Nephron (organoid): Measurements from ENCODE around the gene SCPEP1.

Source experiments
- H3K27ac Mint-ChIP-seq, 3 experiments: 2 replicates each; pipeline ENCODE4 v1.8.0; 2020; ENCODE audit warnings: mixed read lengths in 3 of 3, mild to moderate bottlenecking in 2 of 3, moderate library complexity in 1 of 3
- H3K27me3 Mint-ChIP-seq: 2 replicates; pipeline ENCODE4 v1.8.0; 2021; ENCODE audit warnings: low read depth, mild to moderate bottlenecking, moderate library complexity, mixed read lengths
- H3K36me3 Mint-ChIP-seq: 2 replicates; pipeline ENCODE4 v1.8.0; 2020; ENCODE audit warnings: low read depth, mixed read lengths
- H3K4me1 Mint-ChIP-seq: 2 replicates; pipeline ENCODE4 v1.8.0; 2020; ENCODE audit warnings: mixed read lengths
- H3K4me3 Mint-ChIP-seq, 3 experiments: 2 replicates each; pipeline ENCODE4 v1.8.0; 2020; ENCODE audit warnings: mild to moderate bottlenecking in 3 of 3, mixed read lengths in 3 of 3, moderate library complexity in 2 of 3
- H3K9me3 Mint-ChIP-seq: 2 replicates; pipeline ENCODE4 v1.8.0; 2020; ENCODE audit warnings: mixed read lengths
- CTCF ChIP-seq, 3 experiments: fragments of 200-600 bp; sonication (generic); IDR thresholded peaks; one replicate each; pipeline ENCODE4 v1.5.0; 2021; ENCODE audit warnings: antibody characterized with exemption in 3 of 3; ENCODE audit not compliant: unreplicated experiment in 3 of 3

SCPEP1 gene

GRCh38 chr17:56997313-56997712 lies 19.4 kb downstream of the SCPEP1 start:
- Mint-ChIP-seq H3K4me3 (no peak overlapping the region), H3K4me1 (no peaks in the 10 kb centered on the region), H3K9me3 (no peaks in the 10 kb centered on the region), H3K27ac (no peak overlapping the region), H3K27me3 (no peaks in the 10 kb centered on the region), H3K36me3 (peaks cover 28% of the 10 kb centered on the region)
- no peak for TF ChIP-seq CTCF (IDR thresholded peaks at IDR 0.05; ENCODE audit: unreplicated experiment in 3 of 3)

- no peak for TF ChIP-seq CTCF (IDR thresholded peaks at IDR 0.05; ENCODE audit: unreplicated experiment in 3 of 3)
- Mint-ChIP-seq H3K27ac (no peak overlapping the region), H3K27me3 (peaks cover 4% of the 10 kb centered on the region), H3K9me3 (no peaks in the 10 kb centered on the region), H3K36me3 (peaks cover 33% of the 10 kb centered on the region), H3K4me1 (no peaks in the 10 kb centered on the region), H3K4me3 (no peak overlapping the region)
Observed at GRCh38 chr17:57001541-57001940, 23.6 kb downstream of the SCPEP1 start.

GRCh38 chr17:57002904-57003303 lies 25.0 kb downstream of the SCPEP1 start:
- H3K4me3 Mint-ChIP-seq, result no peak overlapping the region
- no peak overlapping the region for H3K27ac Mint-ChIP-seq
- no peaks in the 10 kb centered on the region for H3K9me3 Mint-ChIP-seq
- peaks cover 4% of the 10 kb centered on the region for H3K27me3 Mint-ChIP-seq
- no peak for TF ChIP-seq CTCF (IDR thresholded peaks at IDR 0.05; ENCODE audit: unreplicated experiment in 3 of 3)
- no peaks in the 10 kb centered on the region for H3K4me1 Mint-ChIP-seq
- peaks cover 27% of the 10 kb centered on the region for H3K36me3 Mint-ChIP-seq

GRCh38 chr17:57004944-57005579 lies 27.1 kb downstream of the SCPEP1 start:
- H3K9me3 Mint-ChIP-seq, result no peaks in the 10 kb centered on the region
- peaks cover 3% of the 10 kb centered on the region for H3K4me1 Mint-ChIP-seq
- H3K4me3 Mint-ChIP-seq, result no peak overlapping the region
- H3K36me3 Mint-ChIP-seq, result peaks cover 18% of the 10 kb centered on the region
- peaks cover 4% of the 10 kb centered on the region for H3K27me3 Mint-ChIP-seq
- peak in 2 of 3 experiments; percentile 9 to 13 for TF ChIP-seq CTCF (IDR thresholded peaks at IDR 0.05; ENCODE audit: unreplicated experiment in 3 of 3)
- H3K27ac Mint-ChIP-seq, result no peak overlapping the region

- Mint-ChIP-seq H3K27me3 (peaks cover 4% of the 10 kb centered on the region), H3K36me3 (peaks cover 13% of the 10 kb centered on the region), H3K27ac (no peak overlapping the region), H3K9me3 (no peaks in the 10 kb centered on the region), H3K4me3 (no peak overlapping the region), H3K4me1 (peaks cover 5% of the 10 kb centered on the region)
- no peak for TF ChIP-seq CTCF (IDR thresholded peaks at IDR 0.05; ENCODE audit: unreplicated experiment in 3 of 3)
Observed at GRCh38 chr17:57006040-57006439, 28.1 kb downstream of the SCPEP1 start.

- Mint-ChIP-seq H3K36me3 (peaks cover 3% of the 10 kb centered on the region), H3K27ac (no peak overlapping the region), H3K9me3 (no peaks in the 10 kb centered on the region), H3K4me1 (peaks cover 5% of the 10 kb centered on the region), H3K4me3 (no peak overlapping the region), H3K27me3 (peaks cover 3% of the 10 kb centered on the region)
- no peak for TF ChIP-seq CTCF (IDR thresholded peaks at IDR 0.05; ENCODE audit: unreplicated experiment in 3 of 3)
Observed at GRCh38 chr17:57008958-57009357, 31.0 kb downstream of the SCPEP1 start.
